H54 (cell line): ENCODE results near the gene RGS4.

Experiments
- DNase-seq: peaks from one replicate; pipeline ENCODE4 v3.0.0; 2011; ENCODE audit warnings: low spot score, mixed read lengths; ENCODE audit not compliant: insufficient read length
- FAIRE-seq: peaks from 3 replicates; lab custom pipeline; 2011; peaks lifted over from hg19 to GRCh38; lab: Jason Lieb, UNC
- POLR2A ChIP-seq: IDR thresholded peaks from 2 replicates; pipeline ENCODE4 v1.6.1; 2011; ENCODE audit warnings: low read depth, mild to moderate bottlenecking, low read length

RGS4 gene

DNA sequence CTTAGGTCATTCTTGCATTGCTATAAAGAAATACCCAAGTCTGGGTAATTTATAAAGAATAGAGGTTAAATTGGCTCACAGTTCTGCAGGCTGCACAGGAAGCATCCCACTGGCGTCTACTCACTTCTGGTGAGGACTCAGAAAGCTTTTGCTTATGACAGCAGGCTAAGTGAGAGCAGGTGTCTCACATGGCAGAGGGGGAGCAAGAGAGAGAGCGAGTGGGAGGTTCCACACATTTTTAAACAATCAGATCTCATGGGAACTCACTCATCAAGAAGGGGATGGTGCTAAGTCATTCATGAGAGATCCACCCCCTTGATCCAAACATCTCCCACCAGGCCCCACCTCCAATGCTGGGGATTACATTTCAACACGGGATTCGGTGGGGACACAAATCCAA lies 13.6 kb upstream of the RGS4 start:
- DNase-seq (no peak), FAIRE-seq (no peak)
- no peak for TF ChIP-seq POLR2A

DNA sequence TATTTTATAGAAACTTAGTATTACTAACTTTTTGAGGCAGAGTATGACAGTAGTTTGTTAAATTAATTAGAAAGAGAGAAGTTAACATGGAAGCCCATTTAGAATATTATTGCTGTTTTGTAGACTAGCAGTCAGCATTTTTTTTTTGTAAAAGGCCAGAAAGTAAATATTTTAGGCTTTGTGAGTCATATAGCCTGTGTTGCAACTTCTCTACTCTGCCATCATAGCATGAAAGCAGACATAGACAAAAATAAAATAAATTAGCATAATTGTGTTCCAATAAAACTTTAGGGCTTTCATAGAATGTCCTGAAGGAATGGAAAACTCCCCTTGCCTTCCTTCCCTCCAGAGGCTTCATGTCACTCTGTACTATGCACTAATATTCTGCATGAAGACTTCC lies 12.3 kb upstream of the RGS4 start:
- DNase-seq (no peak), FAIRE-seq (no peak)
- no peak for TF ChIP-seq POLR2A

DNA sequence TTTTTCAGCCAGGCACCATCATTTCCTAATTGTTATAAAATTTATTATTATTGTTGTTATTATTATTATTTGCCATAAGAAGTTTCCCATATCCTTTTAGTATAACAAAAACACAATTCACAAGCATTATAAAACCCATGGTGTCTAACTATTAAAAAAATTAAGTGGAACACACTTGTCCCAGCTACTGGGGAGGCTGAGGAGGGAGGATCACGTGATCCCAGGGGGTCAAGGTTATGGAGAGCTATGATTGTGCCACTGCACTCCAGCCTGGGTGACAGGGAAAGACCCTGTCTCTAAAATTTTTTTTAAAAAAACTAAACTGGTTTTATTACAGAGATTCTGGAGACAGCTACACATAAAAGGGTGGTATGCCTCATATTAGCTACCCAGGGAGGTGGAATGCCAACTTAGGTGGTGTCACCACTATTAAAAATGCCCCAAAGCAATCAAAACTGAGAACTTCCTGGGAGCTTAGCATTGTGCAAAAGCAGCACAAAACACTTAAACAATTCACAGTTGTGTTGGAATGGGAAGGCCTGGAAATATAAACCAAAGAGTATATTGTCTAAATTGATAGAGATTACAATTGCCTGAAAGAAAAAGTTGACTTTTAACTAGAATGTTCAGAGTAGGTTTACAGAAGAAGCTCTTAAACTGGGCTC lies 8.7 kb upstream of the RGS4 start:
- no peak for TF ChIP-seq POLR2A
- FAIRE-seq (no peak), DNase-seq (no peak)

DNA sequence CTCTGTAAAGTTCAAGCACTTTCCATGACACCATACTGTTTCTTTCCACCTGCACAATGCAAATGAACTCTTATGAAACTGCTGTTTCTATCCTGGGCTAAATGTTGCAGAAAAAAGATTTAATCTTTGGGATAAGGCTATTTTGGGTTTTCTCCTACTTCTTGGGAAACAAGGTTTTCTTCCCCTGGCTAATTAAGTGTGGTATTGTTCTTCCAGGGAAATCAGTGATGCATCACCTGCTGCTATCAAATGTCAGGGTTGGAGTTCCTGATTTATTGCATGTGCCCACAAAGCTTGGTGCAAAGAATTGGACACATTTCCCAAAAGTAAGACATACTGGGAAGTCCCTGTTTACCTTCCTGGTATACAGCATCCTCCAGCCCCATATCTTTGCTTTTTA lies 6.0 kb upstream of the RGS4 start:
- DNase-seq (no peak), FAIRE-seq (no peak)
- no peak for TF ChIP-seq POLR2A

DNA sequence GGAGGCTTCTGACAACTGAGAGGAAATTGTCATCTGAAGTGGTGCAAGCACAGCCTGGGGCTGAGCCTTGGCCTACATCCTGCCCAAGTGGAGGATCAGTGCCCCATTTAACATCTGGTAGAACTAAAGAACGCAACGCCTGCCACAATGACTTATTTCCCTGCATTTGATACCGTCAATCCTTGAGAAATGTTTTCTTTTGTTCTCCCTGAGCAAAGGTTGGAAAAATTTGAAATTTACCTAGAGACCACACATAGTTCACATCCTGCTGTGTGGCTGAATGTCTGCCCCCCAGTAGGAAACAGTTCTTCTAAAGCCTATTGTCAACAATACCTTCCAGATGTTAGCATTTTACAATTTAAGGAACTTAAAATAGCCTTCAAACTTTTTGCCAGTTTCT lies 5.6 kb upstream of the RGS4 start:
- FAIRE-seq (no peak), DNase-seq (no peak)
- TF ChIP-seq POLR2A = no peak

DNA sequence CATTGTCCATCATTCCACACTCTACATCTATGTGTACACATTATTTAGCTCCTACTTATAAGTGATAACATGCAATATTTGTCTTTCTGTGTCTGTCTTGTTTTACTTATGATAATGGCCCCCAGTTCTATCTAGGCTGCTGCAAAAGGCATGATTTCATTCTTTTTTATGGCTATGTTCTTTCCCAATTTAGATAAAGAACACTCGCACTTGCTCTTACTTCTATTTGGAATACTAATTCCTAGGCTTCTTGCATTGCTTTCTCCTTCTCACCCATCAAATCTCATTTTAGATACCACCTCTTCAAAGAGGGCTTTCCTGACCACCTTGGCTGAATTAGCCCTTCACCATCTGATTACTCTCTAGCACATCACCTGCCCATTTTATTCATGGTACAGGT lies 3.0 kb upstream of the RGS4 start:
- no peak for TF ChIP-seq POLR2A
- DNase-seq (no peak), FAIRE-seq (no peak)

DNA sequence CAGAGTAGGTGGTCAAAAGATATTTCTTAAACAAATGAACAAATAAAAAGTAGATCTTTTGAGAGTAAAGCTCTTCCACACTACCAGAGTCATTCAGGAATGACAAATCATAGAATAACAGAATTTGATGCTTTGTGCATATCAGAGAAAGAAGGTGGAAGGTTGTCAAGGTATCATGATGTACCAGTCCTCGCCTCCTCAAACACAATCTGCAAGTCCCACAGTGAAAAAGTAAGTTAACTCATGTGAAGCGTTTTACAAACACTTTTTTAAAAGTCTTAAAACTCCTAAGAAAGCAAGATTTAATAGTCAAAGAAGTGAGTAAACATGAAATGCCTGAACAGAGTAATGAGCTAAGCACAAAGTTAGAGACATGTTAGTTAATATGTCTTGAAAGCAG lies 2.5 kb upstream of the RGS4 start:
- no peak for TF ChIP-seq POLR2A
- FAIRE-seq (no peak), DNase-seq (no peak)

DNA sequence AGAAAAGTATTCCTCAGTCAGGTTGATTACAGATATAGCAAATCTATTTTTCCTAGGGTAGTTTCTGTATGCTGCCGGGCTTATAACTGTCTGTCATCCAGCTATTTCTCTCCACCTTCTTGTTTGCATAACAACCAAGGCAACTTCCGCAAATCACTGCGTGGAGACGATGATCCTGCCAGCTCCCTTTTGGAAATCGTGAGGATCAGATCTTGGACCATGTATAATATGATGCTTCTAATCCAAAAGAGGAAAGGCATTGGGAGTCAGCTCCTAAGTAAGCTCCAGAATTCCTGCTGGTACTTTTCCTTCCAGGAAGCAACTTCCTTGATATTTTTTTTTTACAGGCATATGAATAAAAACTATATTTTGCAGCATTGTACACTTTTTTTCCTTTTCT lies 445 bp upstream of the RGS4 start:
- FAIRE-seq (no peak), DNase-seq (no peak)
- TF ChIP-seq POLR2A = no peak

DNA sequence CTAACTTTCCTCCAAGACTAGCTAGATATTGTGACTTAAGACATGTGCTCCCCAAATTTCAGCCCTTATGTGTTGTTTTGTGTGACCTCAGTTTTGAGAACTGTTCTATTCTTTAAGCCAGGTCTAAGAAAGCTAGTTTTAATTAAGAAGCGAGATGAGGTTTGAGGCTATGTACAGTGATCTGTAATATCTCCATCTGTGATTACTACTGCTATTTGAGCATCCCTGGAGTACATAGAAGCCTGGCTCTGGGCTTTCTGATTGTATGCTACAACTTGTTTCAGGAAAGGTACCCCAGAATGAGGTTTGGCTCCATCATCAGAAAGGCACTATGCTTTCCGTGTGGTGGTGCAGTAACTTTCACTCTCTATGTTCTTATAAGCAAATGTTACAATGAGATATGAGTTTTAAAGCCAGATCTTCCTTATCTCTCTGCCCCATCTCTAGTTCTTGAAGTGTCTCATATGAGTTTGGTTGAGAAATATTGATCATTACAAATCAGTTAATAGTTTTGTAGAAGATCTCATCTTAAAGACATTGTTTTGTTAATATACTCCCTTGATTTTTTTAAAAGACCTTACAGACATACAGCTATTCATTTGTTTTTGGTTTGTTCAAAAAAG lies 605 bp downstream of the RGS4 start:
- no peak for TF ChIP-seq POLR2A
- DNase-seq = no peak

DNA sequence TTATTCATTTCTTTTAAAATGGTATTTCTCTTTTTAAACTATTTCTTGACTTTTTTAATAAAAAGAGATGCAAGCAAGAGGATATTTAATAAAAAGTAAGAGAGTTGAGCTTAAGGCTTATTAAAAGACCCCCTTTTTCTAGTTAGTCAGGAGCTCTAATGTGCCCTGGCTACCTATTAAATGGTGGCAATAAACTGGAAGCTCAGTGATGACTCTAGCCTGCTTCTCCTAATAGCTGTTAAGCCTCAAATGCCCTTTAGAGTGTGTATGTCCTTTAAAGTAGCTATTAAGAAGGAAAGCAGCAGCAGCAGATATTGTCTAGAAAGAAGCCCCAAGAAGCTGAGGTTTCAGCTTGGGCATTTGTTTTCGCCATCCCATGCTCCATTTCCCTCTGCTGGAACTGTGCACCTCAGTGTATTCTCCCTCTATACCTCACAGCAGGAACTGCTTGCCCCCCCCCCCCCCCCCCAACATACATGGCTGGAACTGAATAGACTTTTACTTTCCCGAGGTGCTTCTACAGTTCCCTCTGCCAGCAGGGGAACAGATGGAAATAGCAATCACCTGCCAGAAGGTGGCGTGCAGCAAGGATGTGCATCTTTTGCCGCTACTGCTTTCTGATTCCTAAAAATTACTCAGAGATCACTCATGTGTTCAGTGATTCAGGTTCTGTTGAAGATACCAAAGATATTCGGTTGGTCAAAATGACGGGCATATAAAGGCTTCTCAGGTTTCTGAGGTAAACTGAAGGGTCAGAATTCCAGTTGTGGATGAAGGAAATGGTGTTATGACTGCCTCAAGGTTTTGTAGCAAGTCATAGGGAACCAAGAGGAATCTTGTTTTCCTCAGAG lies 2.5 kb downstream of the RGS4 start:
- peak; percentile 82 for FAIRE-seq
- TF ChIP-seq POLR2A = no peak
- DNase-seq = peak; percentile 30

More for the DNA sequence above, 605 bp downstream of the RGS4 start:
- FAIRE-seq = no peak

DNA sequence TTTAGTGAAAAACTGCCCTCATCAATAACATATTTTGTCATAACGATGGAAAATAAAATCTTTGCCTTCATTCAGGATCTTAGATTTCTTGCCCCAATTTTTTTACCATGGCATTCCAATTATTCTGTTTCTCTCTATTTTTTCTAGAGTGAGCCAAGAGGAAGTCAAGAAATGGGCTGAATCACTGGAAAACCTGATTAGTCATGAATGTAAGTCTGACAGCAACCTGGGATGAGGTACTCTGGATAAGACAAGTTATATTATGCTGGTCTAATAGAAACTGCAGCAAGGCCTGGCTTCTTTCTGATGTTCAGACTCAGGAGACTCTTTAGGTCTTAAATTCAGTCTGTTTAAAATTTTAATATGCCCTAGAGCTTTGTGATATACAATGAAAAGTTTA lies 3.5 kb downstream of the RGS4 start:
- DNase-seq (no peak), FAIRE-seq (no peak)
- TF ChIP-seq POLR2A = no peak

DNA sequence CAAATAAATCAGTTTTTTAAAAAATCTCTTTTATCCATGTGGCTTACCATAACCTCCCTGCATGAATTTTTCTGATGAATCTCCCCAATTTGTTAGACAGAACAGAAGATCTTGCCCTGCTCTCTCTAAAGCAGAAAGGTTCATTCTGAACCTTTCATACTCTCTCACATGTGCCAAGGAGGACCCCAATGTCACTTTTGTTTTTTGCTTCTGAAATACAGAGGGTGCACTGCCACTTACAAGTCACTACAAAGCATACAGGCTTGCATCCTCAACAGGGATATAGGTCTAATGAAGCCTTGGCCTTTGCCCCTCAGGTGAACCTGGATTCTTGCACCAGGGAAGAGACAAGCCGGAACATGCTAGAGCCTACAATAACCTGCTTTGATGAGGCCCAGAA lies 4.8 kb downstream of the RGS4 start:
- FAIRE-seq = no peak

DNA sequence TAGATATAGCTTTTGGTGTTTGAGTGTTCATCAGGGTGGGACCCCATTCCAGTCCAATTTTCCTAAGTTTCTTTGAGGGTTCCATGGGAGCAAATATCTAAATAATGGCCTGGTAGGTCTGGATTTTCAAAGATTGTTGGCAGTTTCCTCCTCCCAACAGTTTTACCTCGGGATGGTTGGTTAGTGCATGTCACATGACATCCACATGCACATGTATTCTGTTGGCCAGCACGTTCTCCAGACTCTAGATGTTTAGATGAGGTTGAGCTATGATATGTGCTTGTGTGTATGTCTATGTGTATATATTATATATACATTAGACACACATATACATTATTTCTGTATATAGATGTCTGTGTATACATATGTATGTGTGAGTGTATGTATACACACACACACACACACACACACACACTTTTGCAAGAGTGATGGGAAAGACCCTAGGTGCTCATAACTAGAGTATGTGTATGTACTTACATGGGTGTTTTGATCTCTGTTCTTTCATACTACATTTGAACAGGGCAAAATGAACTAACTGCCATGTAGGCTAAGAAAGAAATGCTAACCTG lies 5.6 kb downstream of the RGS4 start:
- no peak for DNase-seq
- FAIRE-seq = no peak
- no peak for TF ChIP-seq POLR2A

More for the DNA sequence above, 4.8 kb downstream of the RGS4 start:
- TF ChIP-seq POLR2A = no peak
- DNase-seq = no peak

DNA sequence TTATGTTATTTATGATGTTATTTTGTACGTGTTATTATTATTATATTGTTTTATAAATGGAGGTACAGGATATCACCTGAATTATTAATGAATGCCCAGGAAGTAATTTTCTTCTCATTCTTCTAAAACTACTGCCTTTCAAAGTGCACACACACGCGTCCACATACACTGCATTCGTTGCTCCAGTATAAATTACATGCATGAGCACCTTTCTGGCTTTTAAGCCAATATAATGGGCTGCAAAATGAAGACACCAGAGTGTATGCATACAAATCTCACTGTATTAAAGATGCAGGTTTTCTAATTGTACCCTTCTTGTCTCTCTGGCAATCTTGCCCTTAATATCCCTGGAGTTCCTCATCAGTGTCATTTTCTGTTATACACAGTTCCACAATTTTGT lies 6.9 kb downstream of the RGS4 start:
- TF ChIP-seq POLR2A = no peak
- FAIRE-seq (no peak), DNase-seq (no peak)
